GM18870 (cell line): ENCODE results near the gene VLDLR.

ENCODE experiments used
- ATAC-seq: cut with Tn5 transposase; IDR thresholded peaks from one replicate; pipeline ENCODE4 v1.9.1; 2021; ENCODE audit warnings: moderate library complexity; ENCODE audit not compliant: unreplicated experiment

The VLDLR gene

DNA sequence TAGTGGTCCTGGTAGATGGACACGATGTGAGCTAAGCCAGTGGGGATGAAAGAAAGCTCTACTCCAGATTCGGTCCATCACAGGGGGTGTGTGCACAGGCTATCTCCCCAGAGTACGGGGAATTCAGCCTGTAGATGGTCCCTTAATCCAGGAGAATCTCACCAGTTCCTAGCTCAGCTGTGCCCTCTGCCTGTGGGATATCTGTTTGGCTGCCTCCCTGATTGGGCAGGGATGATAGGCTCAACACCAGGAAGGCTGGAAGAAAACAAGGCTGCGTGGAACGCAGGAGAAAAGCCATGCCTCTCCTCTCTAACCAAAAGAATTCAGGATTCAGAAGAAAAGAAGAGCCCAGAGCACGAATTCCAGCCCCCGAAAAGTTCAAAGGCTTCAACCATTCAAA is 40.9 kb downstream of the VLDLR start:
- ATAC-seq = no peak

DNA sequence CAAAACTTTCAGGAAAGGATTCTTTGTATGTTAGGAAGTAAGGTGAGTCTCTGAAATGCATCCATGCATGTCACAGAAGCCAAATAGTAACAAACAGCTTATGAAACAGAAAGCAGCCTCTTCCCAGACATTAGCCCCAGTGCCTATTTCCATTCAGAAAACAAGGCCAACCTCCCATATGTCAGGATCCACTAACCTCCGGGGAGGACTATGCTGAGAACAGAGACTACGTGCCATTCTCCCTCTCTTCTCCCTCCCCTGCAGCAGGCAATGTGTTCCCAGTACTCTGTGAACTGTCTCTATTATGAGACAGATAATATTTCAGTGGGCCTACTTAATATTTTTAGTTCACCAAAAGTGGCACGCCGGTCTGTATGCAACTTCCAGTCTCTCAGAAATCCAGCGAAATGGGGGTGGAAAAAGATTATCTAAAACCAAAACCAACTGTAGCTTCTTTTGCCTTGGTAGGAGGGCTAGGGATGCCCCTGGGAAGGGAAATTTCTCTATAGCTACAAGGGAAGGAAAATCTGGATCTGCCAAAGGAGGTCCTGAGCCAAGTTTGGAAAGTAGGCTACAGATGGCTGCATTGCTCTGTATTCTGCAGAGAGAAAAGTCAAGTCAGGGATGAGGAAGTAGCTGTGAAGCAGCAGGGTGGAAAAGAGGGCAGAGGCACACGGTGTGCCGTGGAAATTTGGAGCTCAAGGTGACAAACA is 42.0 kb downstream of the VLDLR start:
- no peak for ATAC-seq

DNA sequence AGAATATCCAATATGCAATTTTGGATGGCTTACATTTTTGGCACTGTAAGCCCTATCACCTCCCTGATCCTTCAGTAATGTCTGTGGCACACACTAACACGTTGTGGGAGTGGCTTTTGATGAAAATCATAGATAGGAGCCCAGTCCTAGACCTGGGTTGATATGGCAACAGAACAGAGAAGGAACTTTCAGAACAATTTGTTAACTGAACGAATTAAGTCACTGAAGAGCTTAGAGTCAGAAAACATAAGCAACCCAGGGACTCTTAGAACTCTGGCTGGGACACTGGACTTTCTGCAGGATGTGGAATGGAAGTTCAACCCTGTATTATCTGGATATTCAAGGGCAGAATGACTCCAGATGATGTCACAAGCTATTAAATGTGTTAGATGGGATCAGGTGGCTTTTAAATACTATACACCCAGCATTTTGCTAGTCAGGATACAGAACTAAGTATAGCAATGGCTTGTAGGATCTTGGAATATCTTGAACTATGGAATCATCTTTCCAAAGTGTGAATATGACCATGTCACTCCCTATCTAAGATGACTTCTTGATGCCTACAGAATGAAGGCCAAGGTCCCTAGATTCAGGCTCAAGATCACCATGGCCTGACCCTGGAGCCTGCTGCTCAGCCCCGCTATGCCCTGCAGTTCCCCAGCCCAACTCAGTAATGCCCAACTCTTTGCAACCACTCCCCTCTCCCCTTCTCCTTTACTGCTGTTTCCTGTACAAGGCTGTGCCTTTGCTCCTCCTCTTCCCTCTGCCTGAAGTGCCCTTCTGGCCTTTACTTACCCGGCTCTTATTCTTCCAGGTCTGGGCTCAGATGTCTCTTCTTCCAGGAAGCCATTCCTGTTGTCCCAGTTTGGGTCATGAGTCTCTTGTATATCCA is 42.8 kb downstream of the VLDLR start:
- no peak for ATAC-seq

DNA sequence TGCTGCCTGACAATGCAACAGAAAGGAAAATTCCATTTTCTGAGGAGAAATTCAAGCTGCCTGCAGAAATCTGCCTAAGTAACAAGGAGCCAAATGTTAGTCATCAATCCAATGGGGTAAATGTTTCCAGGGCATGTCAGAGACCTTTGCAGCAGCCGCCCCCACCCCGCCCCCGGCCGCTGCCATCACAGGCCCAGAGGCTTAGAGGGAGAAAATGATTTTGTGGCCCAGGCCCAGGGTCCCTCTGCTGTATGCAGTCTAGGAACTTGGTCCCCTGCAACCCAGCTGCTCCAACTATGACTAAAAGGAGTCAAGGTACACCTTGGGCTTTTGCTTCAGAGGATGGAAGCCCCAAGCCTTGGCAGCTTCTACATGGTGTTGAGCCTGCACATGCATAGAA is 45.0 kb downstream of the VLDLR start:
- ATAC-seq = no peak

DNA sequence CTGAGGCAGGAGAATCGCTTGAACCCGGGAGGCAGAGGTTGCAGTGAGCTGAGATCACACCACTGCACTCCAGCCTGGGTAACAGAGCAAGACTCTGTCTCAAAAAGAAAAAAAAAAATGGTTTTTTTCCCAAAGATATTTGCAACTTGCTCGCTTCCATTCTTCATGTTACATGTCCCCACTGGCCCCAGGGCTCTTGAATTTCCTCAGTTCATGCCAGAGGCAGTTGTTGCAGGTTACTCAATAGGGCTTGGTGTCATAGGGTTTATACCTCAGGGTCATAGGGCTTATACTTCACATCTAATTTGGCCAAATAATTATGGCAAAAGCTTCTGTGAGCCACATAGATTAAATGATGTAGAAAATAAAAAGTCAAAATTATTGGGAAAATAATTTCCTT is 51.6 kb downstream of the VLDLR start:
- no peak for ATAC-seq

DNA sequence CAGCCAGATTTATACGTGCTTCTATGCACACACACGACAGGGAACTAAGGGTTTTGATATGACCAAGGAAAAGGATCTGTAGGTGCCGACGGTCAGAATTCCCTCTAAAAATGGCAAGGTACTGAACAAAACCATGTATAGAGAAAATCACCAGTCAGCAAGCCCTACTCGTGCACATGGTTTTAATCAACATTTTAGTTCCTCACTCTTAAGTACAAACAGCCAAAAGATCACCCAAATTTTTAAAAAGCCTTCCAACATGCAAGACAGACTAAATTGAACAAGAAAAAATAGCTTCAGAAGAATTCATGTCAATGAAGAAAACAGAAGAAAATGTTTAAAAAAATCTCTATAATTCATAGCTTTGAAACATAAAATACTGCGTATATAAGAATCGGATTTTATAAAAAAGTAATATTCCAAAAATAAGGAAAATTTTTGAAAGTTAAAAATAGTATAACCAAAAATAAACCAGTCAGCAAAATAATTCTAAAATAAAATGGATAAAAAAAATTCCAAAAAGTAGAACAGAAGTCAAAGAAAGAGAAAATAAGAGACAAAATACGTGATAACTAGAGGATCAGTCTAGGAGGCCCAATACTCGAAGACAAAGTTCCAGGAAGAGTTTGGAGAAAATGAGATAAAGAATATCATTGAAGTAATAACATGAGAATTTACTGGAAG is 52.7 kb downstream of the VLDLR start:
- ATAC-seq = no peak

DNA sequence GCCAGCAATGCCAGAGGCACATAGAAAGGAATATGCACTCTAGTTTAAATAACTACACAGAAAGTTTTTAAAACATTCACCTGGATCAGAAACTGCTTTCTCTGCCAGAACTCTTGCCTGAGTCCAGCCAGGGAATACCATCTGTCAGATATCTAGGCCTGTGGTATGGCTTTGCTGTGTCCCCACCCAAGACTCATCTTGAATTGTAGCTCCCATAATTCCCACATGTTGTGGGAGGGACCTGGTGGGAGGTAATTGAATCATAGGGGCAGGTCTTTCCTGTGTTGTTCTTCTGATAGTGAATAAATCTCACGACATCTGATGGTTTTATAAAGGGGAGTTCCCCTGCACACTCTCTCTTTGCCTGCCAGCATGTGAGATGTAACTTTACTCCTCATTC is 54.2 kb downstream of the VLDLR start:
- ATAC-seq = no peak

DNA sequence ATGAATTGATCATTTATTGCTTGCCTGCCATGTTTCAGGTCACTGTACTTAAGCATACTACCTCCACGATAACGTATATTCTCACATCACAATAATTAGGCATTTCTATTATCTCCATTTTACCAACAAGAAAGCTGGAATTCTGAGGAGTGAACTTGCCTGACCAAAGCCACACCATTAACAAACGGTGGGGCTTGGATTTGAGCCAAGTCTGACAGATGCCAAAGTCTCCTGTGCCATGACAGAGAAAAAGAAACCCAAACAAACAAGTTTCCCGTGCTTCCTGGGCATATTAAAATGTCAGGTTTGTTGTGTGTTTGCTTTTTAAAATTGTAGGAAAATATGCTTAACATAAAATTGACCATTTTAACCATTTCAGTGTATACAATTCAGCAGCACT is 54.9 kb downstream of the VLDLR start:
- ATAC-seq = no peak

DNA sequence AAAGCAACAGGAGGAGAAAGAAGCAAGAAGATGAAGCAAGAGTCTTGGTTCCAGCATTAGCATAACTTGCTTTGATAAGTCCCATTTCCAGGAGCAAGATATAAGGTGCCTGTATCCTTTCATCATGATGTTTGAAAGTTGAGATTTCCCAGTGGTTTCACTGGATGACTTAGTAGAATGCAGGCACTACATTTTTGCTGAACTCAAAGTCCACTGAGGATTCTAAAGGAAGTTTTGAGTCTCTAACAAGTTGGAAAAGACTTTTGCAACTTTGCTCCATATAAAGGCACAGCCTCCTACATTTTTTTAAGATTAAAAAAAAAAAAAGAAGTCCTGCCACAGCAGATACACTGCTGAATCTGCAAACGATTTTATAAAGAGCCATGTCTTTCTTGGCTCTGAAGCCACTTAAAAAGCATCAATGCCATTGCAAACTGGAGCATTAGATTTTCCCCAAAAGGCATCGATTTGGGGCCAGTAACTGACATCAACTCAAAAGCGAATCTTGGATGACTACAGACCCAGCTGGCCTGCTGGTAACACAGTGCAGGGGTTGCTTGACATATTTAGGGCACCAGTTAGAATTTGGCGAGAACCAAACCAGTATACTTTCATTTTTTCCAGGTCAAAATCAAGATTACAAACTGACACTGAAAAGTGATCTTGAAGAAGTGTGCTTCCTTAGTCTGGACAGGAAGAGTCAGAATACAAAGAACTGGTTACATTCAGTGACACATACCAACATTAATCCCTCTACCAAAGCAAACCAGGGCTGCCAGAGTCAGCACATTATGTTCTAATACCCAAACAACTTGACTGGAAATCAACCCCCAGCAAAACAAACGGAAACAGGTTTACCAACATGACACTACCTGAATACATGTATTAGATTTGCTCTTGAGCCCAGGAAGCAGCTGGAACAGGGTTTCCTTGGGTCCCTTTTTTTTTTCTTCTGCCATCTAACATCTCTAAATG is 56.6 kb downstream of the VLDLR start:
- no peak for ATAC-seq

DNA sequence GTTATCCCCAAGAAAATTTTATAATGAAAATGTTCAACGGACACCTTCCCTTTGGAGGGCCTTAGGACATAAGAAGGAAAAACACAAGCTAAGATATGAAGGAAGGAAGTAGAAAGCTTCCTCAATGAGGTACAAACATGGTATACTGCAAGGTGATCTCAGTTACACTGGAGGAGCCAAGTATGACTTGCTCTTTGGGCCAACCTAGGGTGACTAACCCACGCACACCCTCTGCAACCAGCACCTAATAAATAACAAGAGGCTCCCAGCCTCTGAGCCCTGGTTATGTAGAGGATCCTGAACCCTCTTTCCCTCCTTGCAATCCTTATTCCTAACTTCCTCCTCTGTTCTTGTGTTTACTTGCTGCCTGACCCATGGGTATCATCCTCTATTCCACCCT is 57.4 kb downstream of the VLDLR start:
- ATAC-seq = no peak

DNA sequence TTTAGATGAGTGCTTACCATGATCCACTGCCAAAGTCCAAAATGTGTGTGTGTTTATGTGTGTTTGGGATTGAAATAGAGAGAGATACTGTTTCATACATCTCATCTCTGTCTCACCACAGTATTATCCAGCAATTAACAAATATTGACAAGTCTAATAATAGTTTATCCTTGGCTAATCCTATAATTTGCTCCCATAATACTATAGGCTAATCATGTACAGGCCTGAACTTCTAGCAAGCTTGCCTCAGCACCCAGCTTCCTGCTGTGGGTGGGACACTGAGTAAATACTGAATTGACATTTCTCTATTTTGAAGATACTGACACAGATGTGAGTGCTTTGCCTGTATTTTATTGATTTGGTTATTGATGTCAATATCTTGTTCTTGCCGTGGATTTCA is 60.4 kb downstream of the VLDLR start:
- ATAC-seq = no peak

DNA sequence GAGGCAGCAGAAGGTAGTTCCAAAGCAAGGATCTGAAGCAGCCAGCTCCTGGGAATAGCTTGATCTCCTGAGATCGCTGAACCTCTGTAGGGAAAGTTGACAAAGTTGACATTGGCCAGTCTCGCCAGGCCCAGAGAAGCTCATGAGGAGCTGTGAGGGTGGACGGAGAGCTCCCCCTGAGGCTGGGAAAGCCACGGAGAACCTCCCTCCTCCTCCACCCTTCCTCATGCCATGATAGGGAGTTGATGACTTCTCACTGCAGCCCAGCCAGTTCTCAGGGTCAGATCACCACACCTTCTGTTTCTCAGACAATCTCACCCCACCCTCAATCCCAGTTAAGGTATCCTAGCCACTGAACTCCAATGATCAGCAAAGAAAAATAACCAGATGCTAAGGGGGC is 65.3 kb downstream of the VLDLR start:
- no peak for ATAC-seq

DNA sequence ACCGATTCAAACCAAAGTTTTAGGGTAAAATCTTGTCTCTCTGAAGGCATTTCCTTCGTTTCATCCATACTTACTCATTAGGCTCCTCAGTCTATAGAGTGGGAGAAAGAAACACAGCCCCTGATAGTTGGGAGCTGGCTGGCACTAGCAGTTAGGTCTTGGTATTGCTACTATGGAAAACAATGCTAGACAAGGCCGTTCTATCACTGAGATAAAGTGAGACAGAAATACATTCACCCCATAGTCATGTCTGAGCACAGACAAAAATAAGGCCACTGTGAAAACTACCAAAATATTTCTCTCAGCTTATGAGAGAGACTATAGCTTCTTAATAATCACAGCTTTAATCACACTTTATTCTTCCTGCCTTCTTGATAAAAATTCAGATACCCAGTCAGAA is 67.0 kb downstream of the VLDLR start:
- no peak for ATAC-seq

DNA sequence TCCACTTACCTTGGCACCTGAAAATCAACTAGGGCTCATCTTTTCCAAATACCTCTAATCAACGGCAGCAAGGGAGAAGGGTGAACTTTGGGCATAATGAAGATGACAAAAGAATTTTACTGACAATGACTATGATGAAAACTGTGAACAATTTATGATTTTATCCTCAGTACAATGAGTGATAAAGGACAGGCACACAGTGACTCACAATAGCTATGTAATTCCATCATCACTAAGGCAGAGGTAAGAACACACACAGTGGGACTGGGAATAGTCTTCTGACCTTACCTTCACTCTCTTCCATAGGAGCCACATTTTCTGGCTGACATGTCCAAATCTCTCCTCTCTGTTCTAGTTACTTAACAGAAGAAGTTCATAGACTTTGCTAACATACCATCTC is 69.6 kb downstream of the VLDLR start:
- no peak for ATAC-seq

DNA sequence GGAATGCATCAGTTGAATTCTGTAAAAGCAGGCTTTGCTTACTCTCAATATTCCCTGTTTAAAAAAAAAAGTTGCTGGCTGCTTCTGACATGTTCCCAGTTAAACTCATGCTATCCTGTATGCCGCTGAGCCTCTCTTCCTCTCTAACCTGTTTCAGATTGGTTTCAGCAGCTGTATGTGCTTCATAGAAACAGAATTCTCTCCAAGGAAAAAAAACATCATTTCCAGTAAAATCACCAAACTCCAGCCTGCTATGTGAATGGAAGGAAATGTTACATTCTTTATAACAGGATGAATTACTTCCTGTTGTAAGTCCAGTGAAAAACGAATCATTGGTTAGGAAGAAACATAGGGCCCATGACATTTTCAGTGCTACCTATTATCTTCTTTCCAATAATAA is 70.0 kb downstream of the VLDLR start:
- ATAC-seq = no peak

DNA sequence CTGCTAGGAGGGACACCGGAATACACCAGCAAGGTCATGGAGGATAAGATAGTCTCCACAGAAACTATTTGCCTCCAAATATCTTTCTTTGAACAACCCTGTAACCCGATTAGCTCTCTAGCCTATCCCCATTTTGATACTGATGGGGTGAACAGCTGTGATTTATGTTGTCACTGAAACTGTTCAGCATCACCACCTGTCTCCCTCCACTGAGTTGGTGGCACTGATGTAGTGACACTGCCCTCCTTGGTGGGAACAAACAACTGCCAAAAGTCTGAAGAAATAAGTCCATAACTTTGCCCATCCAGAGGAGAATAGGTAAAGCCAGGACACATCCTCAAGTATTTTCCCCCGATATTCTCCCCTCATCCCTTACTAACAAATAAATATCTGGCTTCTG is 71.5 kb downstream of the VLDLR start:
- ATAC-seq = no peak

DNA sequence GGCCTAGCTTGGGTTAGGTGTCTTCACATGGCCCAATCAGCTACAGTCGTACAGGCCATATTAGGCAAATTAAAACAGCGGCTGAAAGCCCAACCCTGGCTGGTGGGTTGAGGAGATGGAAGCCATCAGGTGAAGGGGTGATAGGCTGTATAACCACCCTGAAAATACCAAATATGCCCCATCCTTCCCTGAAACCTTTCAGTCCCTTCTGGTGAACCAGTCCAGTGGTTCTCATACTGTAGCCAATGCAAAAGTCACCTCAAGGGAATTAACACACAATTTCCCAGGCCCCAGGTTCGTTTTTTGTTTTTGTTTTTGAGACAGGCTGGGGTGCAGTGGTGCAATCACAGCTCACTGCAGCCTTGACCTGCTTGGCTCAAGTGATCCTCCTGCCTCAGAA is 75.9 kb downstream of the VLDLR start:
- ATAC-seq = peak; percentile 45

DNA sequence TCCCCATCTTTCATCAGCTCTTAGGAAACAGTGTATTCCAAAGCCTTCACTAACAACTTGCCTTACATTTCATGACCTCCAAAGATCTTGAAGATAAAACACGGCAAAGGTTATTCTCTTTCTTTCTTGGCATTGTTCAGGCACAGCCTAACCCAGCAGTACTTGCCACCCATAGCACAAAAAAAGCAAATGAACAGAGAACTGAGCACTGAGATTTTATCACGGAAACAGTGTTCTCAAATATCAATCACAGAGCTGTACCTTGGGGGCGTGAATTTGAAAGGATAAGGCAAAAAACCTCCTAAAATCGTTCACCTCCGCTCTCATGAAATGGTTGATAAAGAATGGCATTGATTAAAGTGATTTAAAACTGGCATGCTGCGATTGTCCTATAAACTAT is 78.8 kb downstream of the VLDLR start:
- no peak for ATAC-seq

DNA sequence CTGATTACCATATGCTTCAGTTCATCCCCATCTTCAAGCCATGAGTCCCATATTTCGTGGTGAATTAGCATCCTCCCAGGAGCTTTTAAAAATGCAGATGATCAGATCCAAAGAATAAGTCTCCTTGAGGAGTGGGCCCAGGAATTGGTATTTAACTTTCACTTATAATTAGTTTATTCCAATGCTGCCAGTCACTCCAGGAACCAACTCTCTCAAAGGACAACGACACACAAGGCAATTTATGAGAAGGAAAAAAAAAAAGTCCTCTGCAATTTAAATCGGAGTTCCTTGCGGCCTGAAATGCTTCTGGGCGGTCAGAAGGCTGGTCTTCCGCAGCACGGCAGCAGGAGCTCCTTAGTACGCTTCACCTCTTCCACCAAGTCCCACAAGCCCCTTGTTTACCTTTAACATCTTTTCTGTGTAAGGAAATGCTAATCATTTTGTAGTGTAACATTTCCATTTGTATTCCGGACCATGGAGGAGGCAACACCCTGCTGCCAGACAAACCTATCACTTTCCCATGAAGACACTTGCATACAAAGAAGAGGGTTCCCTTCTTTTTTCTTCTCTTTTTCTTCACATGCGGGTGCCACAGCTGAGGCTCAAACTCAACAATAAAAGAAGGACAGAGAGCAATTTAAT is 79.4 kb downstream of the VLDLR start:
- no peak for ATAC-seq

DNA sequence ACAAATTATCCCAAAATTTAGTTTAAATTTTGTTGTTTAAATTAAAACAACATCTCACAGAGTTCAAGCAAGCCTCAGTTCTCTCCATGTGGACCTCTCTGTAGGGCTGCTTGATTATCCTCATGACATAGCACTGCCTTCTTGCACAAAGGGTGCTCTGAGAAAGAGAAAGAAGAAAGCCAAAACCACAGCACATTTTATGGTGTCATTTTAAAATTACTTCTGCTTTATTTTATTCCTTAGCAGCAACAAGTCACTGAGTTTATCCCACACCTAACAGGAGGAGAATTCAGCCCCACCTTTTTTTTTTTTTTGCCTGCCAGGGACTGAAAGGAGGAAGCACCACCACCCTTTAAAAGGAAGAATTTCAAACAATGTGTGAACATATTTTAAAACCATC is 82.9 kb downstream of the VLDLR start:
- ATAC-seq = no peak
